Endodermal cell (in vitro differentiated cells): ENCODE results near the gene ZNF776. TPM values are rescaled to one million over a fixed set of nuclear protein-coding genes. Genes with fewer than 3 reads are reported as not detected.
A peak's percentile ranks its signal among the peaks of the same experiment; 100 is the strongest.

Source experiments
- DNase-seq: peaks from one replicate; pipeline ENCODE4 v3.0.0-alpha.2; 2017
- H3K27ac ChIP-seq: 2 replicates; pipeline ENCODE4 v1.5.1; 2013; ENCODE audit warnings: mild to moderate bottlenecking, low read depth, low read length, moderate library complexity
- H3K27me3 ChIP-seq: 2 replicates; pipeline ENCODE4 v1.6.1; 2013; ENCODE audit warnings: mild to moderate bottlenecking, low read length, moderate library complexity; ENCODE audit not compliant: insufficient read depth, control insufficient read depth, poor library complexity, severe bottlenecking
- H3K36me3 ChIP-seq: 2 replicates; pipeline ENCODE4 v1.7.0; 2013; ENCODE audit warnings: mild to moderate bottlenecking, low read length, moderate library complexity; ENCODE audit not compliant: control insufficient read depth, insufficient read depth
- H3K4me1 ChIP-seq: one replicate; pipeline ENCODE4 v1.7.0; 2013; ENCODE audit warnings: low read length; ENCODE audit not compliant: control insufficient read depth, insufficient read depth
- H3K4me3 ChIP-seq: 2 replicates; pipeline ENCODE4 v1.5.1; 2013; ENCODE audit warnings: mild to moderate bottlenecking, low read length, moderate library complexity
- H3K9ac ChIP-seq: 2 replicates; pipeline ENCODE4 v1.6.1; 2013; ENCODE audit warnings: mild to moderate bottlenecking, low read length, moderate library complexity; ENCODE audit not compliant: poor library complexity, severe bottlenecking; ENCODE audit errors: extremely low read depth
- H3K9me3 ChIP-seq: 2 replicates; pipeline ENCODE4 v1.6.1; 2013; ENCODE audit warnings: mild to moderate bottlenecking, low read length, moderate library complexity; ENCODE audit not compliant: control insufficient read depth
- H3K27ac Mint-ChIP-seq: 2 replicates; pipeline ENCODE4 v1.8.0; 2020; ENCODE audit warnings: mixed read lengths
- H3K27me3 Mint-ChIP-seq: 2 replicates; pipeline ENCODE4 v1.8.0; 2021; ENCODE audit warnings: mild to moderate bottlenecking, mixed read lengths; ENCODE audit not compliant: insufficient read depth
- H3K36me3 Mint-ChIP-seq: 2 replicates; pipeline ENCODE4 v1.8.0; 2020; ENCODE audit warnings: low read depth, mixed read lengths
- H3K4me1 Mint-ChIP-seq: 2 replicates; pipeline ENCODE4 v1.8.0; 2020; ENCODE audit warnings: mixed read lengths
- H3K4me3 Mint-ChIP-seq: 2 replicates; pipeline ENCODE4 v1.8.0; 2020; ENCODE audit warnings: mild to moderate bottlenecking, moderate library complexity, mixed read lengths
- H3K9me3 Mint-ChIP-seq: 2 replicates; pipeline ENCODE4 v1.8.0; 2020; ENCODE audit warnings: mild to moderate bottlenecking, mixed read lengths
- WGBS, 2 experiments: methylation state at CpG; one replicate each; pipeline versions ENCODE4 v1.1.5 to v1.1.7; 2013; ENCODE audit warnings: missing lambda C conversion rate in 2 of 2, mixed read lengths in 1 of 2; ENCODE audit not compliant: insufficient coverage in 1 of 2, insufficient read length in 1 of 2; 5-methylcytosine and 5-hydroxymethylcytosine counted together
- total RNA-seq, 2 donors: library from RNA; stranded (reverse); fragmentation: NEBNext Ultra II Directional in 1 of 2; extraction: Animal tissue kit (Norgen Biotek cat#: 25700) in 1 of 2; gene quantifications; 2 replicates in 1 of 2; 3 replicates in 1 of 2; pipeline ENCODE4 v1.2.1, GENCODE V29; 2021
- TF ChIP-seq, protein P1 (sequence below): fragments of 200-600 bp; sonication (generic); conservative IDR thresholded peaks from 2 replicates; pipeline ENCODE4 v1.5.0; 2021; ENCODE audit warnings: antibody characterized with exemption, mild to moderate bottlenecking

ZNF776 gene
- total RNA-seq, 2 donors from 2014 or later: 16.2 to 21.4 TPM

DNA sequence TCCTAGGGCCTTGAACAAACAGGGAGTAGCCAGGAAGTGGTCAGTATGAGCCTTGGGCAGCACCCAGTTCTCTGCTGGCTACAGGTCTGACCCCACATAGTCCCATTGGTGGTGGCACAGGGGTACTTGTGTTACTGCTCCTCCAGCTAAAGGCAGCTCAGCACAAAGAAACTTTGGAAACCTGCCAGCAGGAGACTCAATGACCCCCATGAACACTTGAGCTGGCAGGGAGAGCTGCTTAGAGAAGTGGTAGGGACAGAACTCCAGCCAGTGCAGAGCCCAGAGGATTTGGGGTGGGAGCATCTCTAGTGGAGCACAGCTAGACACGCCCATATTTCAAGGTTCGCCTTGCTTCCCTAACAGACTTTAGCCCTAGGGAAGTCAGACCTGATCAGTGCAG, 12.5 kb downstream of the ZNF776 start:
- H3K4me1 ChIP-seq: no peaks in the 10 kb centered on the region
- no peak for DNase-seq
- whole genome bisulfite sequencing, 2 experiments: 85 to 98% methylated on average over 2 of the region's 2 CpGs
- no peak overlapping the region for H3K27ac ChIP-seq
- H3K9ac ChIP-seq: no peak overlapping the region
- H3K4me3 ChIP-seq: no peak overlapping the region
- peaks cover 56% of the 10 kb centered on the region for H3K36me3 ChIP-seq
- Mint-ChIP-seq H3K9me3 (peaks cover 22% of the 10 kb centered on the region), H3K36me3 (peaks cover 75% of the 10 kb centered on the region), H3K4me1 (no peaks in the 10 kb centered on the region), H3K27me3 (no peaks in the 10 kb centered on the region), H3K4me3 (no peak overlapping the region), H3K27ac (no peak overlapping the region)
- TF ChIP-seq, protein P1, sequence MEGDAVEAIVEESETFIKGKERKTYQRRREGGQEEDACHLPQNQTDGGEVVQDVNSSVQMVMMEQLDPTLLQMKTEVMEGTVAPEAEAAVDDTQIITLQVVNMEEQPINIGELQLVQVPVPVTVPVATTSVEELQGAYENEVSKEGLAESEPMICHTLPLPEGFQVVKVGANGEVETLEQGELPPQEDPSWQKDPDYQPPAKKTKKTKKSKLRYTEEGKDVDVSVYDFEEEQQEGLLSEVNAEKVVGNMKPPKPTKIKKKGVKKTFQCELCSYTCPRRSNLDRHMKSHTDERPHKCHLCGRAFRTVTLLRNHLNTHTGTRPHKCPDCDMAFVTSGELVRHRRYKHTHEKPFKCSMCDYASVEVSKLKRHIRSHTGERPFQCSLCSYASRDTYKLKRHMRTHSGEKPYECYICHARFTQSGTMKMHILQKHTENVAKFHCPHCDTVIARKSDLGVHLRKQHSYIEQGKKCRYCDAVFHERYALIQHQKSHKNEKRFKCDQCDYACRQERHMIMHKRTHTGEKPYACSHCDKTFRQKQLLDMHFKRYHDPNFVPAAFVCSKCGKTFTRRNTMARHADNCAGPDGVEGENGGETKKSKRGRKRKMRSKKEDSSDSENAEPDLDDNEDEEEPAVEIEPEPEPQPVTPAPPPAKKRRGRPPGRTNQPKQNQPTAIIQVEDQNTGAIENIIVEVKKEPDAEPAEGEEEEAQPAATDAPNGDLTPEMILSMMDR: no peak
- peaks cover 13% of the 10 kb centered on the region for H3K9me3 ChIP-seq
- H3K27me3 ChIP-seq: no peaks in the 10 kb centered on the region

- Histone ChIP-seq H3K27ac (no peak within 1 kb of the TSS), H3K4me3 (peak within 1 kb of the TSS; percentile 77), H3K27me3 (no peaks in the 10 kb centered on the region), H3K4me1 (no peaks in the 10 kb centered on the region), H3K9ac (peak within 1 kb of the TSS; percentile 55), H3K36me3 (peaks cover 25% of the 10 kb centered on the region), H3K9me3 (no peaks in the 10 kb centered on the region)
- Mint-ChIP-seq H3K36me3 (peaks cover 50% of the 10 kb centered on the region), H3K4me1 (peaks cover 7% of the 10 kb centered on the region), H3K4me3 (peak within 1 kb of the TSS; percentile 85), H3K9me3 (peaks cover 6% of the 10 kb centered on the region), H3K27me3 (no peaks in the 10 kb centered on the region), H3K27ac (peak within 1 kb of the TSS; percentile 87)
- peak; percentile 96 for DNase-seq
- 4 to 25% methylated on average over 8 to 59 of the region's 61 CpGs for WGBS, 2 experiments
- TF ChIP-seq, protein P1: no peak
These were observed 22.9 kb downstream of the ZNF776 start, which contains the start of gene ZNF586 for GRCh38 chr19:57769345-57770131. Gene ZNF586, plus strand, starts transcription at chr19:57769676. Its CDS starts 167 bp downstream, at chr19:57769843.

DNA sequence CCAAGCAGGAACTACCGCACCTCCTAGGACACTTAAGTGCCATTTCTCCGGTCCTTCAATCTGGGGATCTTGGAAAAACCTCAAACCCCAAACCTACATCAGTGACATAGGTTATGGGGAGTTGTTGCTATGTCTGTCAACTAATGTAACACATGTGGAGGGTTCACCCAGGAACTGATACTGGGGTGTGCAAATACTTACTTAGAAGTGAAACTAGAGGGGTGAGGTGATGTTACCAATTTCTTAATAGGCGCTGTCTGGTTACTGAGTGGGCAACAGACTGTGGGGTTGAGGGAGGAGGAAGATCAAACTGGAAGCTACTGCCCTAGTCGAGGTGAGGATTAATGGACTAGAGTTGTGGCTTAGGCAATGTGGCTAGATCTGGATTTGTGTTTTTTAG, 24.8 kb downstream of the ZNF776 start:
- peaks cover 38% of the 10 kb centered on the region for H3K36me3 ChIP-seq
- Mint-ChIP-seq H3K27me3 (no peaks in the 10 kb centered on the region), H3K9me3 (peaks cover 12% of the 10 kb centered on the region), H3K27ac (no peak overlapping the region), H3K36me3 (peaks cover 57% of the 10 kb centered on the region), H3K4me1 (peaks cover 7% of the 10 kb centered on the region), H3K4me3 (peak overlapping the region; percentile 85)
- no peak overlapping the region for H3K9ac ChIP-seq
- no peaks in the 10 kb centered on the region for H3K27me3 ChIP-seq
- no peak overlapping the region for H3K4me3 ChIP-seq
- H3K9me3 ChIP-seq: no peaks in the 10 kb centered on the region
- no peaks in the 10 kb centered on the region for H3K4me1 ChIP-seq
- TF ChIP-seq, protein P1: no peak
- 99 to 100% methylated on average over 4 of the region's 4 CpGs for WGBS, 2 experiments
- no peak for DNase-seq
- no peak overlapping the region for H3K27ac ChIP-seq
